ENCODE measurements around the gene NAV2.

NAV2 gene

DNA sequence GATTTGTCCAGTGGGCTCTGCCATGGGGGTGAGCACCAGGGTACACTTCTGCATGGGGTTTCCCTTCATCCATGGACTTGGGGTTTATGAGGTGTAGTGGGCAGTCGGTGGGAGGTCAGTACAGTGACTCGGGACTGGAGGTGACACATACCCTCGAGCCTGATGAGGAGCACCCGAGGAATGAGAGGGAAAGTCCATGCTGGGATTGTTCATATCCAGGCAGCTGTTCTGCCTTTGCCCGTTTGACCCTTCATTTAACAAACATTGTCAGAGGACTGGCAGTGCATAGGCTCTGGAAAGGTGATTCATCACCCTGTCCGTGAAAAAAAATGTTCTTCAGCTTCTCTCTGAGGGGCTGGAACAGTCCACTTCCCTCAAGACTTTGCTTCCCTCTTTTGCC is 2.7 kb downstream of the NAV2 start:
- no peak for FAIRE-seq

DNA sequence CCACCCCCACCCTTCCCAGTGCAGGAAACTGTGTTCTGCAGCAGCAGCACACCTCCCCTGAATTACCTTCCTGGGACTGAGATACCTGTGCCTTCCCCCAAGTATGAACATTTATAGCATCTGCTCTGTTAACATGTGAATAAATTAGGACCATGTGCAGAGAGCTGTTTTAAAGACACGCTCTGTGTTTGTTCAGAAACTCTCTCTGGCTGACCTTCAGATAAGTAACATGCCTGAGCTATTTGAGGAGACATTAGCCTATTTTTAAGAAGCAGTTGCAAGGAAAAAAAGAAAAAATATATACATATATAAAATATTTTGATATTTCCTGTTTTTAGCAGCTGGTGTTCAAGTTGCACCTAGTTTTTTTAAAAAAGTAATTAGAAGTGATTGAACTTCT is 5.4 kb downstream of the NAV2 start:
- FAIRE-seq, result no peak

DNA sequence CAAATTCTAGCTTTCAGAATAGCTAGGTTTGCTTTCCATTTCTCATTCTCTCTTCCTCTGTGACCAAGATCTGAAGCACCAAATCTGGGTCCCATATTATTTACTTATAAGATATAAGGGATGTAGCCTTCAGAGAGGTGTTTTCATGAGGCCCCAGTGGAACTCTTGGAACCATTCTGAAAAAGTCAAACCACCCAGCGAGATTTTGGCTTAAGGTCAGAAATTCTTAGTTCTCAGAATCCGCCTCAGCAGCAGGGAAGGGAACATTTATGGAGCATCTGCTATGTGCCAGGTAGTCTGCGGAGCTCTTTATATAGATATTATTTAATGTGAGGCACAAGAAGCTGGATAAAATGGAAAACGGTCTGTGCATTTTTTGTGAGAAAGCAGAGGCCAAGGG is 6.3 kb downstream of the NAV2 start:
- FAIRE-seq, result no peak

DNA sequence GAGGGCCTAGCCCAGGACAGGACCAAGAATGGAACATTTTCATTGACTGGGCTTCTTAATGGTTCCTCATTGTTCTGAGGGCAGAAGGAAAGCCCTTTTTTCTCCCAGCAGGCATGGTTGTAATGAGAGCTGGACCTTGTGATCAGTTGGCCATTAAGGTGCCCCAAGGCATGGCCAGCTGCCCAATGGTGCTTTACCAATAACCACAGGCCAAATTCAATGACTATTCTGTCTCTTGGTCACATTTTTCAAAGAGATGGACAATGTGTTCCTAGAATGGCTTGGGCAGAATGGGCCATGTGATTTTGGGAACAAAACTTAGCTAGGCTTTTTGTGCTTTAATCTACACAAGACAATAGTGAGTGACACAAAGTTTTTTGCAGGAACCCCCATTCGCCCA is 7.3 kb downstream of the NAV2 start:
- no peak for FAIRE-seq

DNA sequence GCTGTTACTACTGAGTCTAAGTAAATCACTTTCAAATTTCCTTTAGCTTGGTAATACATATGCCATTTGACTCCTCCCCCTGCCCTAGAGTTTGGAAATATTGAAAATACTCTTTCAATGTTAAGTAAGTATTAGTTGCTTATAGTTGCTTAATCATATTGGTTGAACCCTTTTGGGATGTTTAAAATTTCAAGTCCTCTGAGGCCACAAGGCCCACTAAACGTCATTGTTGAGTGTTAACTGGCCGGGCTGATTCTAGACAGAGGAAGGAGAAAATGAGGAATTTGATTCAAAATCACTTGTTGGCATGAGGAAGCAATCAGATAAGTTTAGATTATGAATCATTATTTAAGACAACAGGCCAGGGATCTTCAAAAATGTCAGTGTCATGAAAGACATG is 8.5 kb downstream of the NAV2 start:
- no peak for FAIRE-seq

DNA sequence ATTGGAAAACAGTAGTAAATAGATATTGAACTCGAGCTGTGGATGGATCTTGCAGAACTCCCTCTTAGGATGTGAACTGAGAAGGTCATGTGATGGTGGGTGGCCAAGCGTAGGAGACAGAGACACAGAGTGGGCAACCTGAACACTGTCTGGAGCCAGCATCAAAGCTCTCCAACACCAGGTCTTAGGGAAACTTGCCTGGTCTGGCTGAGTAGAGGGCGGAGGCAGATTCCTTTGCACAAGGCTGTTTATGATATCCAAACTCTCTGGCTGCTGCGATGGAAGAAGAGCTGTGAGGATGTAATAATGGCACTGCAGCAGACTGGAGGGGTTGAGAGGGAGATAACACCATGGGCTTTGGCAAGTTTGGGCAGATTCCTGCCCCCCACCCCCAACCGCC is 10.1 kb downstream of the NAV2 start:
- FAIRE-seq, result no peak

DNA sequence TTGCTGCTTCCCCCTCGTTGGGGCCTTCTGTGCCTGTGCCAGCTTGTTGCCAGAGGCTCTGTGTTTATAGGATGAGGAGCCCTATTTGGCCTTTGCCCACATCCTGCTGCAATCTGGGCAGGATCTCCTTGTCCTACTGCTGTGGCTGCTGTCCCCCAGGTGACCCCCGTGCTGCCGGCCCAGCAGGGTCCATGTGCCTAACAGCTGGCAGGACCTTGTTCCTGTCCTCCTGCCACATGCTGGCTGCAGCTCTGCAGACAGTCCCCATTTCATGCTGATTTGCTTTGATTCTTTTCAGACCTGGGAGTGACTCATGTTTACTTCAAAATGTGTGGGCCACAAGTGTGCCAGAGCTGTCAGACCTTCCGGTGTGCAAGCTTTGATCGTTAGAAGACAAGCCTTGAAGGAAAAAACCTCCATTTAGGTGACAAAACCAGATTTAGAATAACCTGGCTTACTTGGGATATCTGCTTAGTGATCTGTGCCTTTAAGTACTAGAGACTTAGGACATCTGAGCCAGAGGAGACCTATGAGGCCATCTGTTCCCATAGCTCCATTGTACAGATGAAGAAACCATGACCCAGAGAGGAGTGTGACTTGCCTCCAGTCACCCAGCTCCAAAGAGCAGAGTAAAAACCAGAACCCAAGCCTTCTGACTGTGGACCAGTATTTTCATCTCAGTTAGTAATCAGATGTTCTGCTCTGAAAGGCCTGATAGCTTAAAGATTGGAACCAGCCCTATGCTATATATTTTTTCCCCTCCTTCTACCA is 11.1 kb downstream of the NAV2 start:
- no peak for FAIRE-seq

DNA sequence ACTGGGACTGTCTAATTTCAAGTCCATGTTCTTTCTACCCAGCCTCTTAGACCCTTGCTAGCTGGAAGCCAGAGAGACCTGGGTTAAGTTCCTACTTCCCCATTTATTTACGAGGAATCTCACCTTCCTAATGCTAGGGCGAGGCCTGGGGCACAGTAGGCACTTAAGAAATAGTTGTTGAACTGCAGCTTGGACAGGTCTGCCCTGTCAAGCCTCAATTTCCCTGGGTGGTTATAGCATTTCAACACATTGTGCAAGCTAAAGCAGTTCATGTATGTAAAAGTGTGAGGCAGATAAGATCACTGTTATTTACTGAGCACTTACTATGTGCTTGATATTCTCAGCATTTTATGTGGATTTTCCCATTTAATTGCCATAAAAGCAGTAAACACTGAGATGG is 12.1 kb downstream of the NAV2 start:
- FAIRE-seq, result no peak

DNA sequence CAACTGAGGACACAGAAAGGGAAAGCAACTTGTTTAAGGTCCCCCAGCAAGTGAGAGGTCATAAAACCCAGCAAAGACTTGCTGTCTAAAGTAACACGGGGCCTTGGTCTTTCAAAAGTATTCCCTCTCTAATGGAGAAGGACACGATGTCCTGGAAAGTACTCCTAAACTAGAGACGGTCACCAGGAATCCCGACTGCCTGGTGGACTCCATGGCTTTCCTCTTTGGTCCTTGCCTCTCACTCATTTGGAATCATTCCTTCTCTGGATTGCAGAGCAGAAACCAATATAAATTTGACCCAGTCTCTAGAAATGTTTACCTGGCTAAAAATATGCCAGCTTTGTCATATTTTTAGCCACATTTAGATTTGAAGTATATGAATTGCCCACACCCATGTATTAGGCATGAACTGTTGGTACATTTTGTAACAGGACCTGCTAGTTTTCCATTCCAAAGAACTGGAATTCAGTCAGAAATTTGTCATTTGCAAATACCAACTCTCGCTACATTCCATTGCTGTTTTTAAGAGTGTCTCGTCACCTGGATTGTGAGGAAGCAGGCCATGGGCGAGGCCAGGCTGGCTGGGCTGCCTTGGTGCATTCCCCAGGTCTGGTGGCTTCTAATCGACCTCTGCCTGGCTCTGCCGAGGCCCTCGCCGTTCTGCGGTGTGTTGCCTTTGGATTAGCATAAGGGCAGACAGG is 12.9 kb downstream of the NAV2 start:
- FAIRE-seq, result no peak

DNA sequence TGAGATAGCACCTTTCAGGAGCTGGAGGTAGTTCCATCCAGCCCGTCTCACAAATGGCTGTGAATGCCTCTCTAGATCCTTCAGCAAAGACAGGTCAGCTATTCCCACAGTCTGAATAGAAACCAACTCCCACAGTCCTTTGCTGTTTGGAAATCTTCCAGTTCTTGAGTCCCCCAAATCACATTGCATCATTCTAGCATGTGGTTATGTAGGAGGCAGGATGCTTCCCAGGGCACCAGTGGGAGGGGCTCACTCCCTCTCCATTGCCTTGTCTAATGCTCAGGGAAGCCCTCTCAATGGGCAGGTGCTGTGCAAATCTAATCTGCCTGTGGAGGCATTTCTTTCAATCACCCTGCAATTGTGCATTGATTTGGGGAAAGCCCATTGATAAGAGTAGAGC is 14.6 kb downstream of the NAV2 start:
- FAIRE-seq, result no peak

DNA sequence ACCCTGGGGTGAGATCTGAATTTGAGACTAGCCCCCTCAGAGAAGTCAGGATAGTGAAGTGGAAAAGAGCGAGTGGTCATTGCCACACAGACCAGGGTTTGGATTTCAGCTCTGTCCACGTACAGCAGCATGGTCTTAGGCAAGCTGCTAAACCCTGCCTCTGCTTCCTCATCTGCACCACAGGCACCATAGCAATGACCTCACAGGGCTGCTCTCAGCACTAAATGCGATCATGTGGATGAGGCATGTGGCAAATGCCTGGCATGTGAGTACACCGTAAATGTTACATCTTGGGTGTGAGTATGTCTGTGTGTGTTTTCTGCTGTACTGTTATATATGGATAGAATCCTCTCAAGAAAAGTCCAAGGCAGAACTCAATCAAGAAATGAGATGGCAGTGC is 15.8 kb downstream of the NAV2 start:
- no peak for FAIRE-seq

DNA sequence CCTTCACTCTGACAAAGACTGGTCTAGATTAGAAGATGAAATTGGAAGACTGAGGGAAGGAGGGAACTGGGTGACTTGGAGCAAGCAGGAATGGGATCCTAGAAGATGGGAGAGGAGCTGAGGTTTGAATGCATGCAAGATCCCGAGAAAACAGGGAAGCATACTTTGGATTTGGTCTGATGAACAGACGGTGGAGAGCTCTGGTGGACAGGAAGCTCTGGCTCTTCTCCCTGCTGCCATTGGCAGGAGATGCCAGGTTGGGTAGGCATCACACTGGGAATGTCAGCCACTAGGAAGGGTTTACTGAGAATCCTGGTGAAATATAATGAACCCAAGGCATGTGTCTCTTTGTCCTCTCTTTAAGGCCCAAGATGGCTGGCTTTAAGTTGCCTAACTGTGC is 16.5 kb downstream of the NAV2 start:
- FAIRE-seq, result no peak

DNA sequence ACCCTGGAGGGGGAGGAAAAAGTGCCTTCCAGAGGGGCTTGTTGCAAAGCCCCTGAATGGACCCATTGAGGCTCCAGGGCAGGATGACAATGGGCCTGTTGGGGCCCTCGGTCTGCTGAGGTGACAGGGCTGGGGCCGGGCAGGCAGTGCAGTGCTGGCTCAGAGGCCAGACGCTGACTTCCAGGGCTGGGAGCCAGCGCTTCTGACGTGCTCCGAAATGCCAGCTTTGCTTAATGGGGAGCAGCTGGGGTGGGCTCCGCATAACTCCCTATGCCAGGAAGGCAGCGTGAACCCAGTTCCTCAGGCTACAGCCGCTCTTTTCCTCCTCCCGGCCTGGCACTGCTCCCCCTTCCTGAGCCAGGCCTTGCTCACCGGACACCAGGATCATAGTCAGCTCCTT is 17.7 kb downstream of the NAV2 start:
- FAIRE-seq, result no peak

DNA sequence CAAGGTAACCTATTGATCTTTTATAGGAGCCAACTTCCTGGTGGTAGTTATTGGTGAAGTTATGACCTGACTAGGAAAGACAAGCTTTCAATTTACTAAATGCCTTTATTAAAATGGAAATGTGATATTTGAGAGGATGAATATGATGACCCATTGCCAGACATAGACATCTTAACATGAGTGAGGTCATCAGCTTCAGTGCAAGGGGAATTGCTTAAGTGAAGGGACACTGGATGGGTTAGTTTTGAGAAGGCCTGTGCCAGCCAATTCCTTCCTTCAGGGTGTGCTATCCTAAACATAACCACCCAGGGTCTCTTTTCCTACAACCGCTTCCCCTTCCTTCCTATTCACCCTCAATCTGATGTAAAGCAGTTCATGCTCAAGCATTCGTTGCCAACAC is 21.5 kb downstream of the NAV2 start:
- no peak for FAIRE-seq

DNA sequence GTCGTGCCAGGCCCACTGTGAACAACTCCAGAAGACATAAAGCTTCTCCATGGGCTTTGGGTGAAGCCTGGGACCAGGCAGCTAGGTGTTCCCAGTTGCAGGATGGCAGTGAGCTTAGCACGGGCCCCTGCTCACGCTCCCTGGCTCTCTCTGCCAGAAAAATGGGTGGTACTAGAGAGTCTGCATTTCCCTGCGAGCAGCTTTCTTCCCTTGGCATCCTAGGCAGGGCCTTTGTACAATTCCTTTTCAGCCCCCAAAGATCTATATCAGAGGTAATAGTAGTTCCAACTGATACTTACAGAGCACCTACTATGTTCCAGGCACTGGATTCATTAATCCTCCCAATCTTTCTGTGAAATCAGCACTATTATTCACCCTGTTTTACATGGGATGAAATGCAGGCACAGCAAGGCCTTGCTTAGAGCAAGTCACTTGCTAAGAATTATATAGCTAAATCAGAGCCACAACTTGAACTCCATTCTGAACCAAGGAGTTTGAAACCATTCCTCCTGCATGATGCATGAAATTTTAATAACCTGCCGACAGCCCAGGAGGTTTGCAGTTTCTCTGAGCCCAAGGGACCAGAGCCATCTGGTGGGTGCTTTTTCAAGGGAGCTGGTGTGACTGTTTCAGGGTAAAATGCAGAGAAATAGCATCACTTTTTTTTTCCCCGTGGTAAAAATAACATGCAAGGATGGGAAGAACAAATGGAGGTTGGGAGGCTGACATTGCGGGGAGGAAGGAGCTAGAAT is 22.7 kb downstream of the NAV2 start:
- FAIRE-seq, result no peak

DNA sequence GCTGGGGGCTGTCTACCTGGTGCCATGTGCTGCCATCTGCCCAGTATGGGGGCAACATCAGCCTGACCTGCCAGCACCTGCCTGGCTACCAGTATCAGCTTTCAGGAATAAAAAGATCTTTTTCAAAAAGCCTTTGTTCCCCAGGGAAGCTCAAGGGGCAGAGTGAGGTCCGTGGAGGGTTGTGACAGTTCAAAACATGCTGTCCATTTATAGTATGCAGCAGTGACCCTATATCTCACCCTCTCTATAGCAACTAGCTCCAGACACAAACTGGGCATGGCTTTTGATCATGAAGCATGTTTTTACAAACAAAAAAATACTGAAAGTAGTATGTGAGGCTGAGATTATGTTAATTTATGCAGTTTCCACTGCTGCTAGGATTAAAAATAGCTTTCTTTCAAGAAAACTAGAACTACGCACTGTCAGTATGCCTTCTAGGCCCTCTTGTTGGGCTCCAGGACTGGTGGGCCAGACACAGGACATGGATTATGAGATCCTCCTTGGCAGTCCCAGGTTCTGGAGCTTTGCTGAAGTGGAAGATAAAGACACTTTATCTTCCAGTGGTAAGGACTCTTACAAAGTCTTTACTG is 23.4 kb downstream of the NAV2 start:
- FAIRE-seq, result no peak

DNA sequence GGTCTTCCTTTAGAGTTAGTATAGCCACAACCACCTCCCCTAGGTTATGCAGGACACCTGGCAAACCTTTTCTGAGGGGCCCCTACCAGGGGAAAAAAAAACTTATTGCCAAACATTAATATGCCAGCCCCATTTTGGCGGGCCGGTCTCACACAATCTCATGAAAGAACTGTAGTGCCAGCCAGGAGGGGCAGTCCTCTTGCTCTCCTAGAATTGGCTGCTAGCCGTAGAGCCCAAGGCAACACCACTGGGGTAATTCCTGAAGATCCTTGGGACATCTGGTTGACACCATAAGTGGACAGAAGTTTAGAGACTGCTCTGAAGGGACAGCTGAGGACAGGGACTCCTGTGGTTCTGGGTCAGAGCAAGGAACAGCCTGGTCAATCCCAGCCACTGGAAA is 24.2 kb downstream of the NAV2 start:
- FAIRE-seq, result no peak

DNA sequence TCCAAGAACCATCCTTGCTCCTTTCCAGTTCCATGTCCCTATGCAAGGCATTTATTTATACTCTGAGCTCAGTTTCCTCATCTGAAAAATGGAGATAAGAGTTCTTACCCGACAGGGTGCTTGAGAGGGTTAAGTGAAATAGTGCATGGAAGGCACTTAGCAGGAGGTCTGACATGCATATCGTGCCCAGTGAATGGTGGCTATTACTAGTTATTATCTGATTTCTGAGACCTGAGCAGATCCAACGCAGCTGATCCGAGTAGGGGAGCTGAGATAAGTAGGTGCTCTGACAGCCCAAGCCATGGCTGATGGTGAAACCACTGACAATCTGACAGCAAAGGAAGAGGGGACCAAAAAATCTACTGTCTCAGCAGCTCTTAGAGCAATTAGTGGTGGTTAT is 24.9 kb downstream of the NAV2 start:
- FAIRE-seq, result no peak

DNA sequence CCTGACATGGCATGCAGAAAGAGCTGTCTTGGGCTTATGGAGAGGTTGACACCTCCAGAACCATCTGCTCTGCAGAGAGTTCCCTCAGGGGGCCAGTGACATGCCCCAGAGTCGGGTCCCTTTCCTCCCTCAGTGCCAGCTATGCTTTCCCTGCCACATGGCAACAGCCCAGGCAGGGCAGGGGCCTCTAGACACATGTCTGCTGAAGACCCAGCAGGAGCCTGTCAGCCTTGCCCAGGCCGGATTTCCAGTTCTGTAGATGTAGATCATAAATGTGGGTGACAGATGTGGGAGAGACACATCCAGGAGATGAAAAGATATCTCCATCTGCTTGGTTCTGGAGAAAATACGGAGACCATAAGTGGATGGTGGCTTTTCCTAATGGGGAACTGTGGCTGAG is 25.5 kb downstream of the NAV2 start:
- no peak for FAIRE-seq

DNA sequence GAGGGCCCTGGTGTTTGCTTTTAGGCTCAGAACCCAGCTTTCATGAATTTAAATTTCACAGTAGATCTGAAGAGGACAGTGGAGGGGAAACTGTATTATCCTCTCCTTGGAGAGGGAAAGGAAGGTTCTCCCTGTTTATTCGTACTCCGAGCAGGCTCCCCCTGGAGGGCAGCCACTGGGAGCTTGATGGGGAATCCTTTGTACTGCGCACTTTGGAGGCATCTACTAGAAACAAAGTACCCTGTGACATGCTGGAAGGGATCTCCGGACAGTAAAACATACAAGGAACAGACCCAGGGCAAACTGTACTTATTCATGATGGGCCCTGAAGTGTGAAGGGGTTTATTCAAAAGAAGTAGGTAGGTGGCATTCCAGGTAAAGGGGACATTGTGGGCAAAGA is 27.2 kb downstream of the NAV2 start:
- no peak for FAIRE-seq

DNA sequence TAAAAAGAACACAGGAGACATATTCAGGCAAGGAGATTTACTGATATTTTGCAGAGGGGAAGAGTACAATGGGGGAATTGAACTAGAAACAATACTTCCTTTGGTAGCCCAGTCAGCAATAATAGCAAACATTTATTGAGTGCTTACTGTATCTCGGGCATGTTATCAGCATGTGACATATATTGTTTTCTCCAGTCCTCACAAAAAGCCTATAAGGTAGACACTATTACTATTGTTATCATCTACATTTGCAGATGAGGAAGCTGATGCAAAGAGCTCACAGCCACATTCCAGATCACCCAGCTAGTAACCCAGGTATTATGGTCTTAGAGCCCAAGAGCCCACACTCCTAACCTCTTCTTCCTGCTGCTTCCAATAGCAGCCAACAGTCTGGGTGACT is 27.9 kb downstream of the NAV2 start:
- FAIRE-seq, result no peak

DNA sequence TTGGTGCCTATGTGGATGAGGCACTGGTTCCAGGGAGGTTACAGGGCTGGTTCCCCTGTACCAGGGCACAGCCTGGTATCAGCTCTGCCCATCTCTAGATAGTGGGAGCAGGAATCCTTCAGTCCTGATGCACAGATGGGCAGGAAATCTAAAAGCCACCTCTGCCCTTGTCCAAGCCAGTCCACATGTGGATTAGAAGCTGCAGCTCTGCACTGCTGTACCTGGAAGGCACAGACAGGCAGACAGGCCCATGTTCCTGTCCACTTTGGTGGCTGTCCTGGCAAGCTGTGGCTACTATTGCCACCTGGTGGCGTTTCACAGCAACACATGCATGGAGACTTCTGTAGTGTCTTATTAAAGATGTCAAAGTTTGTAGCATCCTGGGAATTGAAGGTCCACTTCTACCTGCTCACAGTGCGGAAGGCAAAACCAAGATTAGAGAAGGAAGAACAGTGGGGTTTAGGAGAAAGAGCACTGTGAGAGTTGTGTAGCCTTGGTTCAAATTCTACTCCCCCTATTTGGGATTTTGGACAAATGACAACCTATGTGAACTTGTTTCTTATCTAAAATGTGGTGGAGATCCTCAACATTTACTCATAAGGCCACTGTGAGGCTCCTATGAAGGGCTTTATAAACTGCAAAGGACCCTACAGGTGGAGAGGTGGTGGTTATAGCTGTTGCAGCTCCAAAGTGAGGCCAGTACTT is 30.1 kb downstream of the NAV2 start:
- no peak for FAIRE-seq

DNA sequence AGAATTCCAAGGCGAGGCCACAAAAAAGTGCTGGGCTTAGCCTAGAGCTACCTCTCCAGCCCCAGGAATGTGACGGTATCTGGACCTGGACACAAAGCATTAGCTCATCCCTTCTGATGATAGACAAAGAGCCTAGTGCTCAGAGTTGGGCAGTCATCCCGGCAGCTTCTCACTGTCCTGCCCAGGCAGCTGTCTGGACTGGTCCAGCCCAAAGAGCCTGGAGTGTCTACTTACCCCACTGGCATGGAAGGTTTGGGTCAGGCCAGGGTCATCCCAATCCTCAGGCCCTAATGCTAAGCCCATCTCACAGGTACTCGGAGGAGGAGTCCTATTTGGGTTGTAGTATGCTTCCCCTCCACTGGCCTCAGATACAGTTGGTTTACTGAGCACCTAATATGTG is 31.0 kb downstream of the NAV2 start:
- FAIRE-seq, result no peak
